Stimulated activated CD8-positive, alpha-beta memory T cell treated with anti-CD3 and anti-CD28 coated beads, Interleukin-4, amount 100 ng/mL, for 48 hours (primary cell): ENCODE results near the gene TBC1D28.
"Not testable (repeated sequence)": the region's sequence is repeated elsewhere in the genome, so short reads cannot be mapped to it uniquely, and the experiment has no call there.

Experiments used
- DNase-seq: peaks from one replicate; pipeline ENCODE4 v3.0.0-alpha.2; 2020

Gene TBC1D28

GRCh38 chr17:18644291-18644690, at the start of gene TBC1D28:
Gene TBC1D28 (minus strand): TSS chr17:18644391. CDS start chr17:18641352, 3,039 bp downstream.
- not testable (repeated sequence) for DNase-seq

GRCh38 chr17:18682668-18683067, 38.5 kb upstream of the TBC1D28 start:
- DNase-seq, result not testable (repeated sequence)

GRCh38 chr17:18681767-18682571, 37.8 kb upstream of the TBC1D28 start, which contains the start of gene FOXO3B:
Gene FOXO3B (minus strand): TSS chr17:18682314. CDS start chr17:18681651, 663 bp downstream.
- peak; percentile 70 for DNase-seq

- not testable (repeated sequence) for DNase-seq
Observed at GRCh38 chr17:18677381-18677780, 33.2 kb upstream of the TBC1D28 start.

- DNase-seq, result not testable (repeated sequence)
Observed at GRCh38 chr17:18676928-18677327, 32.7 kb upstream of the TBC1D28 start.

GRCh38 chr17:18672395-18673227, 28.4 kb upstream of the TBC1D28 start:
- not testable (repeated sequence) for DNase-seq

GRCh38 chr17:18668625-18669024, 24.4 kb upstream of the TBC1D28 start:
- DNase-seq, result not testable (repeated sequence)

GRCh38 chr17:18667535-18667934, 23.3 kb upstream of the TBC1D28 start:
- DNase-seq, result not testable (repeated sequence)

GRCh38 chr17:18666326-18666725, 22.1 kb upstream of the TBC1D28 start:
- not testable (repeated sequence) for DNase-seq

- not testable (repeated sequence) for DNase-seq
Observed at GRCh38 chr17:18661924-18662624, 17.9 kb upstream of the TBC1D28 start.

GRCh38 chr17:18650094-18650493, 5.9 kb upstream of the TBC1D28 start:
- DNase-seq, result not testable (repeated sequence)

- DNase-seq, result not testable (repeated sequence)
Observed at GRCh38 chr17:18643124-18643523, 1.1 kb downstream of the TBC1D28 start.

- not testable (repeated sequence) for DNase-seq
Observed at GRCh38 chr17:18638357-18638756, 5.8 kb downstream of the TBC1D28 start.

GRCh38 chr17:18636237-18636636, 8.0 kb downstream of the TBC1D28 start:
- DNase-seq, result not testable (repeated sequence)

GRCh38 chr17:18635773-18636172, 8.4 kb downstream of the TBC1D28 start:
- not testable (repeated sequence) for DNase-seq

GRCh38 chr17:18634550-18635263, 9.5 kb downstream of the TBC1D28 start:
- DNase-seq, result not testable (repeated sequence)

- no peak for DNase-seq
Observed at GRCh38 chr17:18626152-18626870, 17.9 kb downstream of the TBC1D28 start.

GRCh38 chr17:18625509-18626104, 18.6 kb downstream of the TBC1D28 start:
- DNase-seq, result peak; percentile 99

GRCh38 chr17:18624862-18625501, 19.2 kb downstream of the TBC1D28 start:
- peak; percentile 36 for DNase-seq

- DNase-seq, result not testable (repeated sequence)
Observed at GRCh38 chr17:18617613-18618012, 26.6 kb downstream of the TBC1D28 start.
